Smooth muscle cell (in vitro differentiated cells): ENCODE results near the gene CRYBB1. TPM values are rescaled to one million over a fixed set of nuclear protein-coding genes. Genes with fewer than 3 reads are reported as not detected.
A peak's percentile ranks its signal among the peaks of the same experiment; 100 is the strongest.

Source experiments
- DNase-seq: peaks from one replicate; lab custom pipeline; 2025; ENCODE audit not compliant: unreplicated experiment; lab: John Stamatoyannopoulos, UW
- H2AFZ ChIP-seq: fragments of 200-600 bp; sonication (generic); 2 replicates; pipeline ENCODE4 v1.6.0; 2016; ENCODE audit warnings: antibody characterized with exemption, low read depth, mild to moderate bottlenecking
- H3F3A ChIP-seq: fragments of 200-600 bp; sonication (generic); 2 replicates; pipeline ENCODE4 v1.6.0; 2017; ENCODE audit warnings: antibody characterized with exemption, low read depth
- H3K27ac ChIP-seq: fragments of 200-600 bp; sonication (generic); 2 replicates; pipeline ENCODE4 v1.5.1; 2016; ENCODE audit warnings: low read depth, mild to moderate bottlenecking
- H3K27me3 ChIP-seq: fragments of 200-600 bp; sonication (generic); 2 replicates; pipeline ENCODE4 v1.6.1; 2016; ENCODE audit warnings: low read depth, mild to moderate bottlenecking
- H3K36me3 ChIP-seq: fragments of 200-600 bp; sonication (generic); 2 replicates; pipeline ENCODE4 v1.5.1; 2016; ENCODE audit warnings: low read depth
- H3K4me1 ChIP-seq: fragments of 200-600 bp; sonication (generic); 2 replicates; pipeline ENCODE4 v1.5.1; 2016; ENCODE audit warnings: low read depth
- H3K4me2 ChIP-seq: fragments of 200-600 bp; sonication (generic); 2 replicates; pipeline ENCODE4 v1.6.0; 2016; ENCODE audit warnings: mild to moderate bottlenecking
- H3K4me3 ChIP-seq: fragments of 200-600 bp; sonication (generic); 2 replicates; pipeline ENCODE4 v1.5.1; 2016; ENCODE audit warnings: mild to moderate bottlenecking
- H3K79me2 ChIP-seq: fragments of 200-600 bp; sonication (generic); 2 replicates; pipeline ENCODE4 v1.6.0; 2016; ENCODE audit warnings: low read depth, mild to moderate bottlenecking
- H3K9ac ChIP-seq: fragments of 200-600 bp; sonication (generic); 2 replicates; pipeline ENCODE4 v1.6.0; 2016; ENCODE audit warnings: low read depth
- H3K9me3 ChIP-seq: fragments of 200-600 bp; sonication (generic); replicated peaks from 2 replicates; pipeline ENCODE4 v1.5.1; 2016; ENCODE audit warnings: low read depth
- H4K20me1 ChIP-seq: fragments of 200-600 bp; sonication (generic); 2 replicates; pipeline ENCODE4 v1.6.0; 2016; ENCODE audit warnings: low read depth
- WGBS: methylation state at CpG from one replicate; pipeline ENCODE4 v1.1.7; 2016; ENCODE audit warnings: low lambda C conversion rate; 5-methylcytosine and 5-hydroxymethylcytosine counted together
- polyA plus RNA-seq: library from polyadenylated mRNA; unstranded; fragments of >200 nt; fragmentation: Nextera tagmentation; extraction: Ambion mirVana; gene quantifications from 2 replicates; pipeline ENCODE4 v1.2.1, GENCODE V29; 2016
- total RNA-seq: library from RNA; depleted of rRNA; stranded (reverse); fragments of >200 nt; gene quantifications from 2 replicates; pipeline ENCODE4 v1.2.3, GENCODE V29; 2014
- TF ChIP-seq, protein P1 (sequence below): fragments of 200-600 bp; sonication (generic); IDR thresholded peaks from 2 replicates; pipeline ENCODE4 v1.5.1; 2017; ENCODE audit warnings: borderline replicate concordance, mild to moderate bottlenecking, antibody characterized with exemption; ENCODE audit not compliant: insufficient read depth, poor library complexity, severe bottlenecking

CRYBB1 gene
- total and polyA plus RNA-seq, 2 experiments from 2014 or later, result not detected

DNA sequence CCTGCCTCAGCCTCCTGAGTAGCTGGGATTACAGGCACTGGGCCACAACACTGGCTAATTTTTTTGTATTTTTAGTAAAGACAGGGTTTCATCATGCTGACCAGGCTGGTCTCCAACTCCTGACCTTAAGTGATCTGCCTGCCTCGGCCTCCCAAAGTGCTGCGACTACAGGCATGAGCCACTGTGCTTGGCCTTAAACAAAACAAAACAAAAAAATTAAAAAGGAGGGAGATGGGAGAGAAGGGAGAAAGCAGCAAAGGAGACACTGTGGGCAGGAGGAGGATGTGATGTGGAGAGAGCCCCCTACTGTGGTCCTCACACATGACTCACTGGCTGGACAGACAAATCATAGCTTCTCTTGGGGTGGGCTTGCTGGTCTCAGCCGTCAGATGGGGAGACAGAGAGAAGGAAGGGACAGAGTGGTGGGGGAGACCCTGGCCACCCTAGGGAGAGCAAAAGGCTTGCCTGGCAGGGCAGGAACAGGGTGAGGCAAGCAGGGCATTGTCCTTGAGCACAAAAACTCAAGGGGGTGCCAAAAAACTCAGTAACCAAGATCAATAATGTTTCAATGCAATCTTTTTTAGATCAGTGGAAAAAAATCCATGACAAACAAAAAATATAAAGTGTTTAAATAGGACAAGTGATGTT lies 59.5 kb downstream of the CRYBB1 start:
- H3F3A ChIP-seq, result no peaks in the 10 kb centered on the region
- 42% methylated on average over 3 of the region's 3 CpGs for WGBS
- H3K4me2 ChIP-seq, result peak overlapping the region; percentile 55
- DNase-seq, result no peak
- H4K20me1 ChIP-seq, result peaks cover 26% of the 10 kb centered on the region
- H3K36me3 ChIP-seq, result no peaks in the 10 kb centered on the region
- no peaks in the 10 kb centered on the region for H3K27me3 ChIP-seq
- no peak overlapping the region for H3K4me3 ChIP-seq
- peaks cover 50% of the 10 kb centered on the region for H3K79me2 ChIP-seq
- peak overlapping the region; percentile 32 for H3K27ac ChIP-seq
- TF ChIP-seq, protein P1, sequence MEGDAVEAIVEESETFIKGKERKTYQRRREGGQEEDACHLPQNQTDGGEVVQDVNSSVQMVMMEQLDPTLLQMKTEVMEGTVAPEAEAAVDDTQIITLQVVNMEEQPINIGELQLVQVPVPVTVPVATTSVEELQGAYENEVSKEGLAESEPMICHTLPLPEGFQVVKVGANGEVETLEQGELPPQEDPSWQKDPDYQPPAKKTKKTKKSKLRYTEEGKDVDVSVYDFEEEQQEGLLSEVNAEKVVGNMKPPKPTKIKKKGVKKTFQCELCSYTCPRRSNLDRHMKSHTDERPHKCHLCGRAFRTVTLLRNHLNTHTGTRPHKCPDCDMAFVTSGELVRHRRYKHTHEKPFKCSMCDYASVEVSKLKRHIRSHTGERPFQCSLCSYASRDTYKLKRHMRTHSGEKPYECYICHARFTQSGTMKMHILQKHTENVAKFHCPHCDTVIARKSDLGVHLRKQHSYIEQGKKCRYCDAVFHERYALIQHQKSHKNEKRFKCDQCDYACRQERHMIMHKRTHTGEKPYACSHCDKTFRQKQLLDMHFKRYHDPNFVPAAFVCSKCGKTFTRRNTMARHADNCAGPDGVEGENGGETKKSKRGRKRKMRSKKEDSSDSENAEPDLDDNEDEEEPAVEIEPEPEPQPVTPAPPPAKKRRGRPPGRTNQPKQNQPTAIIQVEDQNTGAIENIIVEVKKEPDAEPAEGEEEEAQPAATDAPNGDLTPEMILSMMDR, result no peak
- H3K4me1 ChIP-seq, result peaks cover 8% of the 10 kb centered on the region
- H2AFZ ChIP-seq, result no peak overlapping the region
- no peaks in the 10 kb centered on the region for H3K9me3 ChIP-seq
- H3K9ac ChIP-seq, result no peak overlapping the region

DNA sequence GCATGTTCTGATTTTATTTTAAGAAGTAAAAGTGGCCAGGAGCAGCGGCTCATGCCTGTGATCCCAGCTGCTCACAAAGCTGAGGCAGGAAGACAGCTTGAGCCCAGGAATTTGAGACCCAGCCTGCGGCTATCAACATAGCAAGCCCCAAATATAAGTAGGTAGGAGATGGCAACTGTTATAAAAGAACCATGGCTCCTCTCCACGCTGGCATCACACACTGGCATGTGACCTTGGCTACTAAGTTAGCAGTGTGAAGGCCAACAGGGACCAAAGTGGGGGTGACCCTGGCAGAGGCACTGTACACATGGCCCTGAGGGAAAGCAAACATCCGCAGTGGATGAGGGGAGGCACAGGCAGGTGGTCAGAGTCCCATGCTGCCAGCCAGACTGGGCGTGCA lies 60.9 kb downstream of the CRYBB1 start:
- H3K79me2 ChIP-seq, result peaks cover 47% of the 10 kb centered on the region
- H3K4me1 ChIP-seq, result peaks cover 14% of the 10 kb centered on the region

DNA sequence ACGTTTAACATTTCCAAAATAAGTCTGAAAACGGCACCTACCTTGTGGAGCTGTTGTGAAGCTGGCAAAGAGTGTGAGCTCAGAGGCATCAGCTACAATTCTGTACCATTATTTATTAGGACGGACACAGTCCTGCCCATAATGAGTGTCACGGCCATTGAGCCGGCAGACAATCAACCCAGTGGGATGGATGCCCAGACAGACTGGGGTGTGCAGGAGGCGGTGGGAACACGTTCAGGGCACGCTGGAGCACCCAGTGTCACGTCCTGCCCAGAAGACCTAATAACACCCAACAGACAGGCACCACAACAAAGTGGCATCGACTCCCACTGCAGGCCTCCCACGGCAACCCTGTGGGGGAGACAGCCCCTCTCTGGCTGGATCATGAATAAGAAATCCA lies 62.3 kb downstream of the CRYBB1 start:
- H3K4me3 ChIP-seq, result no peak overlapping the region
- 90% methylated on average over 11 of the region's 11 CpGs for WGBS
- peaks cover 41% of the 10 kb centered on the region for H3K79me2 ChIP-seq
- no peak overlapping the region for H3K4me2 ChIP-seq
- H3K36me3 ChIP-seq, result no peaks in the 10 kb centered on the region
- peaks cover 23% of the 10 kb centered on the region for H3K4me1 ChIP-seq
- H3K9ac ChIP-seq, result no peak overlapping the region
- TF ChIP-seq, protein P1, result no peak
- peaks cover 12% of the 10 kb centered on the region for H4K20me1 ChIP-seq
- no peak overlapping the region for H3K27ac ChIP-seq
- no peaks in the 10 kb centered on the region for H3K27me3 ChIP-seq
- DNase-seq, result no peak
- peaks cover 7% of the 10 kb centered on the region for H3F3A ChIP-seq
- H3K9me3 ChIP-seq, result no peaks in the 10 kb centered on the region
- no peak overlapping the region for H2AFZ ChIP-seq

More for the DNA sequence above, 60.9 kb downstream of the CRYBB1 start:
- Histone ChIP-seq H2AFZ (no peak overlapping the region), H3K4me2 (no peak overlapping the region), H4K20me1 (peaks cover 12% of the 10 kb centered on the region), H3F3A (no peaks in the 10 kb centered on the region), H3K27me3 (no peaks in the 10 kb centered on the region), H3K36me3 (no peaks in the 10 kb centered on the region), H3K9me3 (no peaks in the 10 kb centered on the region), H3K9ac (no peak overlapping the region), H3K27ac (no peak overlapping the region), H3K4me3 (no peak overlapping the region)
- no peak for DNase-seq
- TF ChIP-seq, protein P1, result no peak
- 94% methylated on average over 5 of the region's 5 CpGs for WGBS

DNA sequence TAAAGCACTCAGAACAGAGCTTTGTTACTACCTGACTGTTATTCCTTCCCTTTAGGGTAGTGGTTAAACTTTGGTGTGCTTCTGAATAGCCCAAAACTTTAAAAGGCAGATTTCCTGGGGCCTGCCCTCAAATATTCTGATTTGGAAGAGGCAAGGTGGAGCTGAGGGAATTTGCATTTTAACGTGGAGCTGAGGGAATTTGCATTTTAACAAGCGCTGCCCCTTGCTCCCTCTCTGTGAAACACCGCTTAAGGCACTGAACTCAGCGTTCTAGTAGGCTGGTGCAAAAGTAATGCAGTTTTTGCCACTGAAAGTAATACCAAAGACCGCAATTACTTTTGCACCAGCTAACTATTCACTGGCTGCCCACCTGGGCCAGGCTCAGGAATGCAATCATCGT lies 62.9 kb downstream of the CRYBB1 start:
- 62% methylated on average over 6 of the region's 6 CpGs for WGBS

More for the DNA sequence above, 62.9 kb downstream of the CRYBB1 start:
- Histone ChIP-seq H3F3A (peaks cover 7% of the 10 kb centered on the region), H3K36me3 (no peaks in the 10 kb centered on the region), H4K20me1 (peaks cover 13% of the 10 kb centered on the region), H3K4me1 (peaks cover 28% of the 10 kb centered on the region), H3K9ac (no peak overlapping the region), H3K27ac (no peak overlapping the region), H2AFZ (no peak overlapping the region), H3K9me3 (no peaks in the 10 kb centered on the region), H3K79me2 (peaks cover 39% of the 10 kb centered on the region), H3K27me3 (no peaks in the 10 kb centered on the region), H3K4me3 (no peak overlapping the region), H3K4me2 (no peak overlapping the region)
- no peak for DNase-seq
- TF ChIP-seq, protein P1, result no peak
